Measurements from ENCODE around the gene ODF2L.

ODF2L gene

GRCh38 chr1:86410879-86411278, 14.8 kb upstream of the ODF2L start:
- CTCF ChIA-PET, result no interaction called here
- POLR2A ChIA-PET, result no interaction called here

More at GRCh38 chr1:86410879-86411278, 14.8 kb upstream of the ODF2L start:
- TF ChIP-seq GLI2 (tag by site-specific recombination; IDR thresholded peaks at IDR 0.05; ENCODE audit: borderline replicate concordance, low read depth), result no peak
- no peak for TF ChIP-seq ZNF830 (tag by site-specific recombination; IDR thresholded peaks at IDR 0.05; ENCODE audit: low read depth)
- TF ChIP-seq ZNF221 (tag by site-specific recombination; IDR thresholded peaks at IDR 0.05; ENCODE audit: borderline replicate concordance), result no peak
- TF ChIP-seq ZNF169 (tag by site-specific recombination; IDR thresholded peaks at IDR 0.05), result no peak
- TF ChIP-seq ZNF558 (tag by site-specific recombination; IDR thresholded peaks at IDR 0.05), result no peak
- TF ChIP-seq ZNF585B (tag by site-specific recombination; IDR thresholded peaks at IDR 0.05), result no peak
- TF ChIP-seq ZSCAN18 (tag by site-specific recombination; IDR thresholded peaks at IDR 0.05), result no peak
- no peak for TF ChIP-seq ZNF423 (tag by site-specific recombination; IDR thresholded peaks at IDR 0.05)
- TF ChIP-seq GLIS2 (tag by site-specific recombination; IDR thresholded peaks at IDR 0.05), result no peak
- no peak for TF ChIP-seq CTCF (tag by site-specific recombination; IDR thresholded peaks at IDR 0.05)
- no peak for TF ChIP-seq KLF1 (tag by site-specific recombination; IDR thresholded peaks at IDR 0.05)
- no peak for TF ChIP-seq PRDM2 (tag by site-specific recombination; IDR thresholded peaks at IDR 0.05; ENCODE audit: borderline replicate concordance)
- no peak for TF ChIP-seq ZNF529 (tag by site-specific recombination; IDR thresholded peaks at IDR 0.05; ENCODE audit: insufficient replicate concordance)
- no peak for TF ChIP-seq ZNF223 (tag by site-specific recombination; IDR thresholded peaks at IDR 0.05)
- TF ChIP-seq ZNF561 (tag by site-specific recombination; IDR thresholded peaks at IDR 0.05; ENCODE audit: borderline replicate concordance), result no peak
- no peak for TF ChIP-seq ZFP37 (tag by site-specific recombination; IDR thresholded peaks at IDR 0.05)
- TF ChIP-seq BCL11A (tag by site-specific recombination; IDR thresholded peaks at IDR 0.05; ENCODE audit: low read depth), result no peak
- no peak for TF ChIP-seq KLF16 (tag by site-specific recombination; IDR thresholded peaks at IDR 0.05)
- no peak overlapping the region for H3K4me3 ChIP-seq (ENCODE audit: low read depth, low read length)
- no peaks in the 10 kb centered on the region for H3K4me1 ChIP-seq (ENCODE audit: control insufficient read depth, insufficient read depth, low read length)
- no peaks in the 10 kb centered on the region for H3K9me3 ChIP-seq (ENCODE audit: control insufficient read depth, insufficient read depth, low read depth, low read length)
- H3K27ac ChIP-seq (ENCODE audit: extremely low read depth, low read depth, low read length), result no peak overlapping the region
- no peaks in the 10 kb centered on the region for H3K36me3 ChIP-seq (ENCODE audit: control insufficient read depth in 2 of 2, insufficient read depth in 1 of 2, low read length in 2 of 2)
